PFSK-1 (cell line): ENCODE results near the gene PTPN4.

Experiments
- FOXP2 ChIP-seq: optimal IDR thresholded peaks from 2 replicates; pipeline ENCODE3; 2011; ENCODE audit warnings: borderline replicate concordance, control low read depth, inconsistent platforms; ENCODE audit not compliant: insufficient read depth; ENCODE audit errors: extremely low read length, extremely low read depth
- POLR2AphosphoS5 ChIP-seq: IDR thresholded peaks from 2 replicates; pipeline ENCODE4 v1.6.1; 2012; ENCODE audit warnings: low read depth, mild to moderate bottlenecking, control low read depth, low read length, moderate library complexity
- REST ChIP-seq, 2 experiments: IDR thresholded peaks; 2 replicates each; pipeline versions ENCODE4 v1.6.1 to v1.8.0; 2011 to 2012; ENCODE audit warnings: low read depth in 2 of 2, low read length in 2 of 2, control low read depth in 1 of 2, inconsistent platforms in 1 of 2, mild to moderate bottlenecking in 1 of 2, moderate library complexity in 1 of 2; ENCODE audit not compliant: insufficient read depth in 1 of 2
- SIN3A ChIP-seq: IDR thresholded peaks from 2 replicates; pipeline ENCODE4 v1.6.1; 2012; ENCODE audit warnings: mild to moderate bottlenecking, low read length, moderate library complexity, borderline replicate concordance; ENCODE audit not compliant: insufficient read depth
- TAF1 ChIP-seq: IDR thresholded peaks from 2 replicates; pipeline ENCODE4 v1.6.1; 2012; ENCODE audit warnings: low read length, control low read depth, borderline replicate concordance; ENCODE audit not compliant: insufficient read depth

PTPN4 gene

GRCh38 chr2:119852214-119852613 is 92.5 kb downstream of the PTPN4 start:
- TF ChIP-seq POLR2AphosphoS5 (no peak), FOXP2 (no peak), TAF1 (no peak), REST (IDR thresholded peaks at IDR 0.05; ENCODE audit: insufficient read depth in 1 of 2, low read depth in 2 of 2, low read length in 2 of 2) (no peak), SIN3A (no peak)

- TF ChIP-seq TAF1 = no peak
- no peak for TF ChIP-seq FOXP2
- TF ChIP-seq REST (IDR thresholded peaks at IDR 0.05; ENCODE audit: insufficient read depth in 1 of 2, low read depth in 2 of 2, low read length in 2 of 2) = no peak
These were observed 94.2 kb downstream of the PTPN4 start for GRCh38 chr2:119853777-119854399.

- no peak for TF ChIP-seq POLR2AphosphoS5
- no peak for TF ChIP-seq REST (IDR thresholded peaks at IDR 0.05; ENCODE audit: insufficient read depth in 1 of 2, low read depth in 2 of 2, low read length in 2 of 2)
- no peak for TF ChIP-seq TAF1
- no peak for TF ChIP-seq FOXP2
- no peak for TF ChIP-seq SIN3A
These were observed 96.8 kb downstream of the PTPN4 start for GRCh38 chr2:119856469-119856901.

GRCh38 chr2:119857742-119858141 is 98.0 kb downstream of the PTPN4 start:
- no peak for TF ChIP-seq SIN3A

- TF ChIP-seq POLR2AphosphoS5 (no peak), REST (IDR thresholded peaks at IDR 0.05; ENCODE audit: insufficient read depth in 1 of 2, low read depth in 2 of 2, low read length in 2 of 2) (no peak), SIN3A (no peak)
These were observed 99.8 kb downstream of the PTPN4 start for GRCh38 chr2:119859528-119859927.
